LNCAP (cell line): ENCODE data around the gene LSMEM2.

ENCODE experiments used
- TF ChIP-seq, protein P1 (sequence below): fragments of 450-650 bp; IDR thresholded peaks from 2 replicates; pipeline ENCODE4 v1.5.1; 2017; ENCODE audit warnings: mild to moderate bottlenecking

Gene LSMEM2

DNA sequence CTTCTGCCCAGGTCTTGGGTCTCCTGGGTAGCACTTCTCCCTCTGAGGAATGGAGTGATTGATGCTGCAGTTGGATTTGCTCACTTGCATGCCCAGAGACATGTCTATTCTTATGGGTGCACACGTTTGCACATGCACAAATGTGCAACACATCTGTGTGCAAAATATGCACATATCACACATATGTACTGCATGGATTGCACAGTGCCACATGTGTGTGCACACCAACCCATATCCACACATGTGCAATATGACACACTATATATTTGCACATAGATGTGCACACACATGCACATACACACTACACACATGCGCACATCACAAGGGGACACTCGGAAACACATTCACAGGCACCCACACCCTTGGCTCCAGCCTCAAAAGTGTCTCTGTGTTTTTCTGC lies 10.6 kb upstream of the LSMEM2 start:
- TF ChIP-seq, protein P1, sequence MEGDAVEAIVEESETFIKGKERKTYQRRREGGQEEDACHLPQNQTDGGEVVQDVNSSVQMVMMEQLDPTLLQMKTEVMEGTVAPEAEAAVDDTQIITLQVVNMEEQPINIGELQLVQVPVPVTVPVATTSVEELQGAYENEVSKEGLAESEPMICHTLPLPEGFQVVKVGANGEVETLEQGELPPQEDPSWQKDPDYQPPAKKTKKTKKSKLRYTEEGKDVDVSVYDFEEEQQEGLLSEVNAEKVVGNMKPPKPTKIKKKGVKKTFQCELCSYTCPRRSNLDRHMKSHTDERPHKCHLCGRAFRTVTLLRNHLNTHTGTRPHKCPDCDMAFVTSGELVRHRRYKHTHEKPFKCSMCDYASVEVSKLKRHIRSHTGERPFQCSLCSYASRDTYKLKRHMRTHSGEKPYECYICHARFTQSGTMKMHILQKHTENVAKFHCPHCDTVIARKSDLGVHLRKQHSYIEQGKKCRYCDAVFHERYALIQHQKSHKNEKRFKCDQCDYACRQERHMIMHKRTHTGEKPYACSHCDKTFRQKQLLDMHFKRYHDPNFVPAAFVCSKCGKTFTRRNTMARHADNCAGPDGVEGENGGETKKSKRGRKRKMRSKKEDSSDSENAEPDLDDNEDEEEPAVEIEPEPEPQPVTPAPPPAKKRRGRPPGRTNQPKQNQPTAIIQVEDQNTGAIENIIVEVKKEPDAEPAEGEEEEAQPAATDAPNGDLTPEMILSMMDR = no peak

DNA sequence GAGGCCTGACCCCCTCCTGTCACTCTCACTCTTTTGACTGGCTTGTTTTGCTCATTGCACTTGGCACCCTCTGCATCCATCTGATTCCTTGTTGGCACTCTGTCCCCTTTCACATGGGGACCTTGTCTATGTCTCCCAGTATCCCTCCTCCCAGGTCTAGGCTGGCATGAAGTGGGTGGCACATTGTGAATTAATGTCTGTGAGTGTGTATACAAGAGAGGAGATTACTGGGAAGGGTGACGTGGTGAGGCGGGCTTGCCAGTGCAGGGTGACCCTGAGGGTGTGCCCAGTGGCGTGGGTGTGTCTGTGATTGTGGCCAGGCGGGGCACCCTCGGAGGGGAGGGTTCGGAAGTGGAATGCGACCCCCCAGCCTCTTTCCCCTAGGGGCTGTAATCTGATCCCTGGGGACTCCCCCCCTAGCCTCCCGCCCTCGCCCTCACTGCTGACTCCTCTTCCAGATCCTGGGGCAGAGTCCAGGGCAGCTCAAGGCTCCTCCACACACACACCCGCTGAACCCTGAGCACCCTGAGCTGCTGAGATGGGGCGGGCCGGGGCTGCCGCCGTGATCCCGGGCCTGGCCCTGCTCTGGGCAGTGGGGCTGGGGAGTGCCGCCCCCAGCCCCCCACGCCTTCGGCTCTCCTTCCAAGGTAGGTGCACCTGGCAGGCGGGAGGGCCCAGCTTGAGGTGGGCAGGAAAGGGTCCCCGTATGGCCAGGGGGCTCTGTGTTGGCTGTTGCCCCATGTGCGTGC lies 10.0 kb upstream of the LSMEM2 start, which contains the start of gene SEMA3B:
SEMA3B (plus strand) TSS at position 445 of the 749 bp plus-strand sequence; CDS start at position 539, 94 bp downstream.
- TF ChIP-seq, protein P1 = no peak

DNA sequence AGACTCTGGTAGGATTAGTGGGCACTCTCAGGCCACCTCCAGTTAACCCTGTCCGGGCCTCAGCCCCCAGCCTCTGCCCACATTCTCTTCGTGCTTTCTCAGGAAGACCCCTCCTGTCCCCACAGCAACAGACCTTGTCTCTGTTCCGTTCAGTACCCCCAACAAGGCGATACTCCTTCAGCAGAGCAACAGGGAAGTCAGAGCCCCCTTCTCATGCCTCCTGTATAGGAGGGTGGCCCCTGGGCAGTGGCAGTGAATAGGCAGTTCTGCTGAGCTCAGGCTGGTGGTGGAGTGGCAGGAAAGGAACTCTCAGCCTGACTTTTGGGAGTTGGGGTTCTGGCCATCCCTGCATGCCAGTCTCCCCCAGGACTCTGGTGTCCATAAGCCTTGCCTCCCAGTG lies 9.4 kb upstream of the LSMEM2 start:
- TF ChIP-seq, protein P1 = no peak

DNA sequence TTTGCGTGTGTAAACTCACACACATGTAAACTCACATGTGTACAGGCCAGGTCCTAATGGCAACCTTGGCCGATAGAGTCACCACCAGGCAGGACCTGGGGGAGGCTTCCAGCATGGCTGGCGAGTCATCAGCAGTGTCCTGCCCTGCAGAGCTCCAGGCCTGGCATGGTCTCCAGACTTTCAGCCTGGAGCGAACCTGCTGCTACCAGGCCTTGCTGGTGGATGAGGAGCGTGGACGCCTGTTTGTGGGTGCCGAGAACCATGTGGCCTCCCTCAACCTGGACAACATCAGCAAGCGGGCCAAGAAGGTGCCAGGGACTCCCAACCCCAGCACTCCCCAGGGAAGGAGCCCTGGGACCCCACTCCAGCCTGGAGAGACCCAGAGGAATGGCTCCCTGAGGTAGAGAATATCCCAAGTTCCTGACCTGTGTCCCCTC lies 8.9 kb upstream of the LSMEM2 start:
- TF ChIP-seq, protein P1 = no peak

DNA sequence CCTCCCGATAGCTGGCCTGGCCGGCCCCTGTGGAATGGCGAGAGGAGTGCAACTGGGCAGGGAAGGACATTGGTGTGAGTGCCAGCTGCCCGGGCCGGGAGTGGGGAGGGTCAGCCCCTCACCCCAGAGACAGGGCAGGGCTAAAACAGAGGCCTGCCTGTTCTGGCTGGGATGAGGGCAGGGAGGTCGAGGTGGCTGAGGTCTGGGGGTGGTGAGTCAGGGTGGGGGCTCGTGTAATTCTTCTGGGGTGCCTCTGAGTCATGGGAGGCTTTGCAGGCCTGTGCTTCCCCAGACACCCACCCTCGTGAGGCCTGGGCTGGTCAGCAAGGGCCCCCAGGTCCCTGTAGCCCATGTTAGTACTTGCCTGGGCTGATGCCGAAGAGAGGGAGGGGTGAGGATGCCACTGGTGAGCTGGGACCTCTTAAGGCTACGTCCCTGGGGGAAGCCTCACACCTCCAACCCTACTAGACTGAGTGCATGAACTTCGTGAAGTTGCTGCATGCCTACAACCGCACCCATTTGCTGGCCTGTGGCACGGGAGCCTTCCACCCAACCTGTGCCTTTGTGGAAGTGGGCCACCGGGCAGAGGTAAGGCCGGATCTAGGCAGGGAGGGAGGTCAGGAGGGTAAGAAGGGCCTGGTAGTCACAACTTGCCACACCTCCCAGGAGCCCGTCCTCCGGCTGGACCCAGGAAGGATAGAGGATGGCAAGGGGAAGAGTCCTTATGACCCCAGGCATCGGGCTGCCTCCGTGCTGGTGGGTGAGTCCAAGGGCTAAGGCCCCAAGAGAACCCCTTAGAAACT lies 8.3 kb upstream of the LSMEM2 start:
- TF ChIP-seq, protein P1 = no peak

DNA sequence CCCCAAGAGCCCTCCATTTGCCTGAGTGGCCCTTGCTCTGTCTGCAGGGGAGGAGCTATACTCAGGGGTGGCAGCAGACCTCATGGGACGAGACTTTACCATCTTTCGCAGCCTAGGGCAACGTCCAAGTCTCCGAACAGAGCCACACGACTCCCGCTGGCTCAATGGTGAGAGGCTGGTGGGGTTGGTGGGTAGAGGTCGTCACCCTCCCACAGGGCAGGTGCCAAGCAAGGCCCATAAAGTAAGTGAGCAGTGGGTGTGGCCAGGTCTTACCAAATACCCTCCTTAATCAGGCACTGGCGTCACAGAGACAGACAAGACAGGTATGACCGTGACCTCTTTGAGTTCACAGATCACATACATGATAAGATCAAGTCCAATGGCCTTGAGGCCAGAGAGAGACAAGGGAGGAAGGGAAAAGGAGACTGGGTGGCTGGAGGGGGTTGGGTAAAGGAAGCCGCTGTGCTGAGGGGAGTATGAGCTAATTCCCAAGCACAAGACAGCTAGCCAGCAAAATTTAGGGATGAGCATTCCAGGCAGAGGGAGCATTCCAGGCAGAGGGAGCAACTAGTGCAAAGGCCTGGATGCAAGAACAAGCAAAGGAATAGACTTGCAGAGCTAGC lies 7.5 kb upstream of the LSMEM2 start:
- TF ChIP-seq, protein P1 = no peak

DNA sequence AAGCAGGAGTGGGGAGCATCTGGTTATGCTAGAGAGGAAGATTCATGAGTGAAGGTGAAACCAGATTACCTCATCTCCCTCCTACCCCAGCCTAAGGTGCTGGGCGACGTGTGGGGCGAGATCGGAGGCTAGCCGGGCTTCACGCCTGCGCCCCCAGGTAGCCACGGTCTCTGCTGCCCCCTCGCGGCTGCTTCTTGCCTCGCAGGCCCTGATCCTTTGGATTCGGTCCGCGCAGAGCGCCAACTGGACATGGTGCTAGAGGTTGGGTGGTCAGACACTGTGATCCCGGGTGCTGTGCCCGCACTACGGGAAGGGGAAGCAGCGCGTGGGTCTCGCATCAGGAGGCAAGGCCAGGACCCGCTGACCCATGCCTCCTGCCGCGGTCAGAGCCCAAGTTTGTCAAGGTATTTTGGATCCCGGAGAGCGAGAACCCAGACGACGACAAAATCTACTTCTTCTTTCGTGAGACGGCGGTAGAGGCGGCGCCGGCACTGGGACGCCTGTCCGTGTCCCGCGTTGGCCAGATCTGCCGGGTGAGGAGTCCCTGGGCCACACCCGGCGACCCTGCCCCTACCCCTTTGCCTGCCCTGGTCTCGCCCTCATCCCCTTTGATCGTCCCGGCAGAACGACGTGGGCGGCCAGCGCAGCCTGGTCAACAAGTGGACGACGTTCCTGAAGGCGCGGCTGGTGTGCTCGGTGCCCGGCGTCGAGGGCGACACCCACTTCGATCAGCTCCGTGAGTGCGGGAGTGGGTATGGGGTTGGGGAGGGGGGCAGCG lies 5.8 kb upstream of the LSMEM2 start:
- TF ChIP-seq, protein P1 = peak; percentile 94
